Mesenchymal stem cell (in vitro differentiated cells and primary cell): Measurements from ENCODE around the gene MDM4.
A peak's percentile ranks its signal among the peaks of the same experiment; 100 is the strongest.

Experiments used
- DNase-seq: peaks from one replicate; pipeline ENCODE4 v3.0.0-alpha.2; 2013
- H2AFZ ChIP-seq: one replicate; pipeline ENCODE4 v1.6.1; 2013; ENCODE audit warnings: low read depth, mild to moderate bottlenecking, control low read depth, inconsistent platforms, low read length, moderate library complexity
- H2AK5ac ChIP-seq: 2 replicates; pipeline ENCODE4 v1.6.1; 2013; ENCODE audit warnings: low read length, moderate library complexity, mild to moderate bottlenecking, inconsistent platforms; ENCODE audit not compliant: severe bottlenecking
- H2BK120ac ChIP-seq: one replicate; pipeline ENCODE4 v1.6.1; 2013; ENCODE audit warnings: low read depth, mild to moderate bottlenecking, inconsistent platforms, low read length, moderate library complexity
- H2BK12ac ChIP-seq, 2 experiments: one replicate each; pipeline ENCODE4 v1.6.1; 2013; ENCODE audit warnings: inconsistent platforms in 2 of 2, low read length in 2 of 2, mild to moderate bottlenecking in 2 of 2, moderate library complexity in 2 of 2, control low read depth in 1 of 2
- H2BK15ac ChIP-seq: one replicate; pipeline ENCODE4 v1.6.1; 2013; ENCODE audit warnings: mild to moderate bottlenecking, low read depth, inconsistent platforms; ENCODE audit not compliant: poor library complexity, severe bottlenecking
- H2BK5ac ChIP-seq: 2 replicates; pipeline ENCODE4 v1.6.1; 2013; ENCODE audit warnings: low read depth, mild to moderate bottlenecking, low read length, control low read depth, inconsistent platforms; ENCODE audit not compliant: poor library complexity, severe bottlenecking
- H3K14ac ChIP-seq, 2 experiments: one replicate each; pipeline ENCODE4 v1.6.1; 2013; ENCODE audit warnings: inconsistent platforms in 2 of 2, low read length in 2 of 2, control low read depth in 1 of 2, mild to moderate bottlenecking in 1 of 2, moderate library complexity in 1 of 2
- H3K18ac ChIP-seq, 2 experiments: one replicate each; pipeline ENCODE4 v1.6.1; 2013; ENCODE audit warnings: inconsistent platforms in 2 of 2, low read length in 2 of 2, control low read depth in 1 of 2, low read depth in 1 of 2, mild to moderate bottlenecking in 1 of 2
- H3K23ac ChIP-seq, 2 experiments: one replicate each; pipeline ENCODE4 v1.6.1; 2013; ENCODE audit warnings: inconsistent platforms in 2 of 2, low read length in 2 of 2, mild to moderate bottlenecking in 2 of 2, moderate library complexity in 2 of 2, control low read depth in 1 of 2
- H3K27ac ChIP-seq: 2 replicates; pipeline ENCODE4 v1.5.1; 2013; ENCODE audit warnings: mild to moderate bottlenecking, moderate library complexity, low read length, control low read depth, inconsistent platforms; ENCODE audit not compliant: poor library complexity, severe bottlenecking
- H3K27me3 ChIP-seq, 2 experiments: 2 replicates each; pipeline versions ENCODE4 v1.6.1 to v1.7.0; 2013; ENCODE audit warnings: low read length in 2 of 2, mild to moderate bottlenecking in 2 of 2, moderate library complexity in 2 of 2, control low read depth in 1 of 2, inconsistent platforms in 1 of 2; ENCODE audit not compliant: control insufficient read depth in 1 of 2, insufficient read depth in 1 of 2
- H3K36me3 ChIP-seq, 2 experiments: 2 replicates each; pipeline versions ENCODE4 v1.6.1 to v1.7.0; 2013; ENCODE audit warnings: low read length in 2 of 2, control low read depth in 1 of 2, inconsistent platforms in 1 of 2, low read depth in 1 of 2, mild to moderate bottlenecking in 1 of 2; ENCODE audit not compliant: insufficient read depth in 2 of 2, control insufficient read depth in 1 of 2
- H3K4ac ChIP-seq, 2 experiments: one replicate each; pipeline ENCODE4 v1.6.1; 2013; ENCODE audit warnings: inconsistent platforms in 2 of 2, low read length in 2 of 2, mild to moderate bottlenecking in 2 of 2, moderate library complexity in 2 of 2, control low read depth in 1 of 2, low read depth in 1 of 2
- H3K4me1 ChIP-seq: 2 replicates; pipeline ENCODE4 v1.6.1; 2013; ENCODE audit warnings: low read depth, low read length, control low read depth; ENCODE audit not compliant: control insufficient read depth, insufficient read depth
- H3K4me2 ChIP-seq: 2 replicates; pipeline ENCODE4 v1.6.1; 2013; ENCODE audit warnings: low read length, mild to moderate bottlenecking, inconsistent platforms; ENCODE audit not compliant: poor library complexity, severe bottlenecking
- H3K4me3 ChIP-seq, 2 experiments: 2 replicates each; pipeline versions ENCODE4 v1.5.1 to v1.7.0; 2013; ENCODE audit warnings: low read length in 2 of 2, mild to moderate bottlenecking in 2 of 2, control low read depth in 1 of 2, low read depth in 1 of 2; ENCODE audit not compliant: insufficient read depth in 1 of 2
- H3K79me1 ChIP-seq: replicated peaks from 2 replicates; pipeline ENCODE4 v1.6.1; 2013; ENCODE audit warnings: mild to moderate bottlenecking, control low read depth, low read length, inconsistent platforms; ENCODE audit not compliant: poor library complexity, severe bottlenecking
- H3K9ac ChIP-seq: 2 replicates; pipeline ENCODE4 v1.7.0; 2013; ENCODE audit warnings: mild to moderate bottlenecking, low read length, moderate library complexity
- H3K9me3 ChIP-seq: 2 replicates; pipeline ENCODE4 v1.7.0; 2013; ENCODE audit warnings: mild to moderate bottlenecking, low read length; ENCODE audit not compliant: control insufficient read depth
- H4K8ac ChIP-seq: one replicate; pipeline ENCODE4 v1.6.1; 2013; ENCODE audit warnings: inconsistent platforms, mild to moderate bottlenecking, low read length, moderate library complexity
- H4K91ac ChIP-seq: one replicate; pipeline ENCODE4 v1.6.1; 2013; ENCODE audit warnings: mild to moderate bottlenecking, low read length, inconsistent platforms
- WGBS: methylation state at CpG from one replicate; pipeline ENCODE4 v1.1.7; 2013; ENCODE audit warnings: mixed read lengths; 5-methylcytosine and 5-hydroxymethylcytosine counted together

The MDM4 gene

GRCh38 chr1:204578867-204579664 is 62.9 kb downstream of the MDM4 start:
- Histone ChIP-seq H3K4ac (peak overlapping the region in 1 of 2 experiments; percentile 6), H2BK5ac (no peak overlapping the region), H3K4me3 (peak overlapping the region in 1 of 2 experiments; percentile 69), H3K27ac (no peak overlapping the region), H3K23ac (peak overlapping the region in 1 of 2 experiments; percentile 23), H2BK12ac (no peak overlapping the region), H2AFZ (no peak overlapping the region), H3K14ac (no peak overlapping the region), H3K9ac (peak overlapping the region; percentile 74), H2BK15ac (no peak overlapping the region), H3K4me1 (peaks cover 6% of the 10 kb centered on the region), H3K36me3 (no peaks in the 10 kb centered on the region), H2BK120ac (no peak overlapping the region), H4K91ac (no peak overlapping the region), H3K4me2 (no peak overlapping the region), H3K79me1 (no peaks in the 10 kb centered on the region), H3K27me3 (peaks cover 5 to 22% of the 10 kb centered on the region in 2 experiments), H4K8ac (peak overlapping the region; percentile 8), H3K9me3 (no peaks in the 10 kb centered on the region), H3K18ac (peak overlapping the region in 1 of 2 experiments; percentile 29), H2AK5ac (no peak overlapping the region)
- 84% methylated on average over 18 of the region's 18 CpGs for WGBS
- peak; percentile 18 for DNase-seq

GRCh38 chr1:204579681-204580080 is 63.5 kb downstream of the MDM4 start:
- H4K8ac ChIP-seq: no peak overlapping the region
- no peak overlapping the region for H3K9ac ChIP-seq
- no peak overlapping the region for H3K4me2 ChIP-seq
- H2BK5ac ChIP-seq: no peak overlapping the region
- H3K9me3 ChIP-seq: no peaks in the 10 kb centered on the region
- H3K27me3 ChIP-seq: peaks cover 5 to 19% of the 10 kb centered on the region in 2 experiments
- H3K23ac ChIP-seq: no peak overlapping the region
- peak overlapping the region in 1 of 2 experiments; percentile 69 for H3K4me3 ChIP-seq
- peaks cover 3% of the 10 kb centered on the region for H3K4me1 ChIP-seq
- no peak overlapping the region for H2BK15ac ChIP-seq
- WGBS: 84% methylated on average over 6 of the region's 6 CpGs
- H3K79me1 ChIP-seq: no peaks in the 10 kb centered on the region
- H2AFZ ChIP-seq: no peak overlapping the region
- H4K91ac ChIP-seq: no peak overlapping the region
- H3K18ac ChIP-seq: no peak overlapping the region
- H3K4ac ChIP-seq: no peak overlapping the region
- no peak overlapping the region for H3K27ac ChIP-seq
- no peak overlapping the region for H3K14ac ChIP-seq
- no peak overlapping the region for H2AK5ac ChIP-seq
- no peak for DNase-seq
- no peaks in the 10 kb centered on the region for H3K36me3 ChIP-seq
- H2BK120ac ChIP-seq: no peak overlapping the region
- H2BK12ac ChIP-seq: no peak overlapping the region

DNA sequence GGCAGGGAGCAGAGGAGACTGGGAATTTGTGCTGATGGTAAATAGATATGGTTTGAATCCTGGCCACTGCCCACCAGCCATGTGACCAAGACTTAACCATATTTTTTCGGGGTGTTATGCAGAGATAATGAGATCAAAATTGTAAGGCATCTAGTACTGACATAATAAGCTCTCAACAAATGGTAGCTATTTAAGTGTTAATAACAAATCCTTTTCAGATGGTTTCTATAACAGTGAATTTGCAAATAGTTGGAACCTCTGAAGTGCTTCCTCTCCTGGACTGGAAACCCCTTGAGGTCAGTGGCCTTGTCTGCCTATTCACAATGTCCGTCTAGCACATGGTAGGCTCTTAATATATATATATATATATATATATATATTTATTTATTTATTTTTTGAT is 64.7 kb downstream of the MDM4 start:
- Histone ChIP-seq H3K27ac (no peak overlapping the region), H2BK120ac (no peak overlapping the region), H3K4me1 (peaks cover 2% of the 10 kb centered on the region), H2AFZ (no peak overlapping the region), H4K91ac (no peak overlapping the region), H3K14ac (no peak overlapping the region), H3K36me3 (no peaks in the 10 kb centered on the region), H3K4me3 (no peak overlapping the region), H3K4ac (no peak overlapping the region), H3K27me3 (peaks cover 0 to 11% of the 10 kb centered on the region in 2 experiments), H2BK15ac (no peak overlapping the region), H3K23ac (no peak overlapping the region), H4K8ac (no peak overlapping the region), H2AK5ac (no peak overlapping the region), H3K18ac (no peak overlapping the region), H2BK5ac (no peak overlapping the region), H3K79me1 (no peaks in the 10 kb centered on the region), H2BK12ac (no peak overlapping the region), H3K9me3 (no peaks in the 10 kb centered on the region), H3K9ac (no peak overlapping the region), H3K4me2 (no peak overlapping the region)
- WGBS: no CpG with 5 or more reads among the region's 2 CpGs
- no peak for DNase-seq

GRCh38 chr1:204581759-204582158 is 65.6 kb downstream of the MDM4 start:
- H3K14ac ChIP-seq: no peak overlapping the region
- peaks cover 2% of the 10 kb centered on the region for H3K4me1 ChIP-seq
- H3K4ac ChIP-seq: no peak overlapping the region
- H3K9me3 ChIP-seq: no peaks in the 10 kb centered on the region
- no peak overlapping the region for H2BK15ac ChIP-seq
- no peak overlapping the region for H4K8ac ChIP-seq
- no peak overlapping the region for H2AK5ac ChIP-seq
- no peaks in the 10 kb centered on the region for H3K79me1 ChIP-seq
- WGBS: 100% methylated on average over 2 of the region's 3 CpGs
- no peak overlapping the region for H3K4me3 ChIP-seq
- no peak for DNase-seq
- no peak overlapping the region for H2BK12ac ChIP-seq
- no peak overlapping the region for H3K4me2 ChIP-seq
- H4K91ac ChIP-seq: no peak overlapping the region
- H3K18ac ChIP-seq: no peak overlapping the region
- H3K36me3 ChIP-seq: no peaks in the 10 kb centered on the region
- no peak overlapping the region for H3K23ac ChIP-seq
- H2BK5ac ChIP-seq: no peak overlapping the region
- H3K27ac ChIP-seq: no peak overlapping the region
- peaks cover 0 to 9% of the 10 kb centered on the region in 2 experiments for H3K27me3 ChIP-seq
- H2AFZ ChIP-seq: no peak overlapping the region
- no peak overlapping the region for H2BK120ac ChIP-seq
- no peak overlapping the region for H3K9ac ChIP-seq
